GM18526 (cell line): ENCODE data around the gene ABCA13.

ENCODE experiments used
- POLR2A ChIP-seq: IDR thresholded peaks from 3 replicates; pipeline ENCODE4 v1.6.1; 2011; ENCODE audit not compliant: insufficient read length; ENCODE audit errors: extremely low read depth

Gene ABCA13

DNA sequence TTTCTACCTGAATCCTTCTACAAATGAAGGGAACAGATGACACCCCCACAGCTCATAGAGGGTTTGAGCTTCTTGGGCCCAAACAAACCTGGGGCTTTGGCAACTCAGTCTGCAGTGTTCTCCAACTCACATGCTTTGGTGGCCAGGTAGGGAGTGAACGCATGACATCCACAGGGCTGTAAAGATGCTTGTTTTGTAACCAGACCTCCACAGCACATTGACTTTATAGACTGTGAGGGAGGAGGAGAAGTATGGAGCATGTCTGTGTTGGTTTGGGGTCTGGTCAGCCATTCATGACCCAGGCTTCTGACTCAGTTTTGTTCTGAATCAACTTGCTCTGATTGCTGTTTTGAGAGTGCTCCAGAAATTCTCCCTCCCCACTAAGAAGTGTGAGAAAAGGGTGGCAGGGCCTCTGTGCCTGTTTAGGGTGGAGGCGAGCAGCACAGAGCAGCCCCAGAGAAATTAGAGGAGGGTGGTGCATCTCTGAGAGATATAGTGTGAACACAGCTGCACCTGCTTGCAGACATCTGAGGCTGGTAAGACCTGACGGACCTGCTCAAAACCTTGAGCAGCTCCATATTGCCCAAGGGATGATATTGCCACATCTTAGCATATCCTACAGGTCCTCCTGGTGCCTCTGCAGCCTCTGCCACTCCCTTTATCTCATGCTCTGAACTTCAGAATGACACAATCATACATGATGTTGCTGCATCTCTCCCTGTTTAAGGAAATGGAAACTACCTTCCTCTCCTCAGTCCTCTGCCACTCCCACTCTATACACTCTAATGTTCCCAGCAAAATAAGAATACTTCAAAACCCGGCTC lies 287.7 kb downstream of the ABCA13 start:
- no peak for TF ChIP-seq POLR2A

- TF ChIP-seq POLR2A = no peak
Observed at GRCh38 chr7:48466713-48467112, 295.5 kb downstream of the ABCA13 start.

GRCh38 chr7:48471196-48471595 lies 299.9 kb downstream of the ABCA13 start:
- no peak for TF ChIP-seq POLR2A

DNA sequence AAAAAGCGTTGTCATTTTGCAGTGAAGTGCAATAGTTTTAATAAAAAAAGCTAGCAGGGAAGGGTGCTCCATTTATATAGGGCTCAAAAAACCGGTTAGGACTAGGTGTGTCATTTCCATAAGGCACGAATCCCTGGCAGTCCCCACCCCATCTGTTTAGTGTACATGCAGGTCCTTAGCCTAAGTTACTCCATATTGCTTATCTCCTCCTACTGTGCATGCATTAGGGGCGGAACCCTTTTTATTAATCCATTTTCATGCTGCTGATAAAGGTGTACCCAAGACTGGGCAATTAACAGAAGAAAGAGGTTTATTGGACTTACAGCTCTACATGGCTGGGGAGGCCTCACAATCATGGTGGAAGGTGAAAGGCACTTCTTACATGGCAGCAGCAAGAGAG lies 301.4 kb downstream of the ABCA13 start:
- no peak for TF ChIP-seq POLR2A

- TF ChIP-seq POLR2A = no peak
Observed at GRCh38 chr7:48473205-48473865, 302.1 kb downstream of the ABCA13 start.

GRCh38 chr7:48481235-48481634 lies 310.0 kb downstream of the ABCA13 start:
- TF ChIP-seq POLR2A = no peak

DNA sequence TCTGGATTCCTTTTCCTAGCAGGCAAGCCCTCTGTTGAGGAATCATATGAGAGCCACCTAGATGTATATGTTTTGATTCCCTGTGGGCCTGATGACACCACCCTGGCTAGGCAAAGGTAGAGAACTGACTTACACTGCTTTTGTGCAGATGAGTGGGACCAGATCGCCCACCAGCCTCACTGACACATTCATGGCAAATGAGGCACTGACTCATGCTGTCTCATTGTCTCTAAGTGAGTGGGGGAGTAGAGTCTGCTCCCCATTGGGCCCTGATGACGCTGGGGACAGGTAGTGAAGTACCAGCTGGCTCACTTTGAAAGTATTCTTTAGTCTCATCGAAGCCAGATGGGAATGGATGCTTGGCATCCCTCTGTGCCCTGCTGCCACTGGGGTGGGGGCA lies 326.3 kb downstream of the ABCA13 start:
- no peak for TF ChIP-seq POLR2A

DNA sequence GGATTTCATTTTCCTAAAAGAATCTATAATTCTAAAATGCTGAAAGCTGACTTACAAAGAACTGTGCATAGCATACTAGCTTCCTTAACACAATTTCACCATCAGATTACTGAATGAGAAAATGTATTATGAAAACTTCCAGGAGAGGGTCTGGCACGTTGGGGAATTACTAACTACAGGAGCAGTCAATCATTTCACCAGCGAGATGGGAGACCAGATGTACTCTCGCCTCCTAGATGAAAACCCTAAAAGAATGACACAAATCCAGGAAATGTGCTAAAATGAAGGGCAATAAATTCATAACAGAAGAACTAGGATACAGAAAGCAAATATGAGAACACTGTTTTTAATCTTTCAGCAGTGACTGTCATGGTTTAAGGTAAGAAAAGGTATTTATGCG lies 330.8 kb downstream of the ABCA13 start:
- no peak for TF ChIP-seq POLR2A

DNA sequence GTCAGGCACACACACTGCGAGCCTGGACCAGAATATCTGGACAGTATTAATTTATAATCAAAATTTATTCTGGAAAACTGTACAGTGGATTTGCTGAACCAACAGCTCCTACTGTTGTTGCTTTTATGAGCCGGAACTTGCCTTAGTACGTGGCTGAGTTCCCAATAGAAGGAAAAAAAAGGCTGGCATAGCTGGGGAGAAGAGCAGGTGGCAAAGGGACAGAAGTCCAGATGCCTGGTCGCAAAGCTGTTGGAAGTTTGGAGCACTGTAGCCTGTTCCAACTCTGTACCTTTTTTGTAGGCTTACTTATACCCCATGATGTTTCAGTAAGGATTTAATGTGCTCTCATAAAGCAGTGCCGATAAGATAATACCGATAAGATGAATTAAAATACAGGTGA lies 333.8 kb downstream of the ABCA13 start:
- TF ChIP-seq POLR2A = no peak

DNA sequence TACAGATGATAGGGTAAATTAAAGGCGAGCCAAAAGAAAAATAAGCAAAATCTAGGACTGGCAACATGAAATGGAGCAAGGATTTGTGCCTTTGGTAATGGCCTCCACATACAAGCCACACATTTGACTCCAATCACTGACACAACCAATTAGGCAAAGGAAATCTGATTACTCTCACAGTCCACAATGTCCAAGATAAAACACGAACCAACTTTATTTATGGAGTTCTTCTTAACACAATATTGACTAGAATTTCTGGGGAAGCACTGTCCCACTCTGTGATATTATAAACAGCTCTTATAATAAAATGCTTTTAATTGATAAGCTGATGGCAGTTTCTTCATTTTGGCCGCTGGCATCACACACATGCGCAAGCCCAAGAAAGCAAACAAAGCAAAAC lies 334.2 kb downstream of the ABCA13 start:
- TF ChIP-seq POLR2A = no peak

- TF ChIP-seq POLR2A = no peak
Observed at GRCh38 chr7:48506569-48506968, 335.3 kb downstream of the ABCA13 start.

GRCh38 chr7:48511080-48511479 lies 339.8 kb downstream of the ABCA13 start:
- TF ChIP-seq POLR2A = no peak

GRCh38 chr7:48512892-48513291 lies 341.6 kb downstream of the ABCA13 start:
- TF ChIP-seq POLR2A = no peak

DNA sequence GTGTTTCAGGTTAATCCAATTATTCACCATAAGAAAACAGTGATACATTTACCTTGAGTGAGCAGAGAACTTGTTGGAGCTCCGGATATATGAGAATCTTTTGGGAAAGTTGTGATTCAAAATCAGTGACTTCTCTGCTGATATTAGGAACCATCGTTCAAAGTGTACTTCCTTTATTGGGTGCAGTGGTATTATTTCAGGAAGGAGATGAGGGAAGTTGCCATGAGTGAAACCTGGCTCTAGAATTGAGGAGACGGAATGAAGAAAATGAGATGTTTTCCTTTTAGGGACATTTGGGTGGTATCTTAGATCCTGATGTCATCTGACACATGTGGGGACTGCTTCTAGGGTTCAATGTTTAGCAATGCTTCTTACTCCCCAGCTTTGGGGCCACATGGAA lies 343.9 kb downstream of the ABCA13 start:
- TF ChIP-seq POLR2A = no peak

GRCh38 chr7:48518092-48518491 lies 346.8 kb downstream of the ABCA13 start:
- TF ChIP-seq POLR2A = no peak

DNA sequence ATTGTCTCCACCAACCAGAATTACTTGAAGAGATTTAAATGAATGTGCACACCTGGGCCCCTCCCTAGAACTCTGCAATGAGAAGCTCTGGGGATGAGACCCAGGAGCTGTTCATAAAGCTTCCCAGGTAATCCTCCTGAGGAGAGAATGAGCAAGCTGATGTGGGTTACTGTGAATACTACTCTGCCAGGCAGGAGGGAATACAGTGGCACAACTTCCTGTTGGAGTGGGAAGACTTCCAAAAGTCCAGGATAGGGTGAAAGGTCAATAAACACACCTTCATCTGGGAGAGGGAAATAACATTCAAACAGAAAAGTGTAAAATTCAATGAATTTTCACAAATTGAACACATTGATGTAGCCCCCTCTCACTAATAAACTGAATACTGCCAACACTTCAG lies 351.4 kb downstream of the ABCA13 start:
- TF ChIP-seq POLR2A = no peak
